Testis (tissue), 3 donors: Measurements from ENCODE around the gene RNF121. TPM values are rescaled to one million over a fixed set of nuclear protein-coding genes. Genes with fewer than 3 reads are reported as not detected.

Source experiments
- DNase-seq: peaks from one replicate; pipeline ENCODE4 v3.0.0-alpha.2; 2019
- H3K27ac ChIP-seq, 2 donors: fragments of 200-600 bp; sonication (generic); one replicate each; pipeline ENCODE4 v1.5.1; 2019
- H3K27me3 ChIP-seq: fragments of 200-600 bp; sonication (generic); one replicate; pipeline ENCODE4 v1.5.1; 2019
- H3K36me3 ChIP-seq: fragments of 200-600 bp; sonication (generic); one replicate; pipeline ENCODE4 v1.5.1; 2017; ENCODE audit warnings: low read depth; ENCODE audit errors: missing control alignments
- H3K4me1 ChIP-seq: fragments of 200-600 bp; sonication (generic); one replicate; pipeline ENCODE4 v1.5.1; 2019
- H3K4me3 ChIP-seq, 2 donors: fragments of 200-600 bp; sonication (generic); one replicate each; pipeline ENCODE4 v1.5.1; 2017 to 2019
- H3K9me3 ChIP-seq: fragments of 200-600 bp; sonication (generic); one replicate; pipeline ENCODE4 v1.5.1; 2017
- CTCF ChIP-seq, 3 experiments: fragments of 450-650 bp in 2 of 3; fragments of 200-600 bp in 1 of 3; sonication (generic) in 1 of 3; IDR thresholded peaks; one replicate each; pipeline ENCODE4 v1.5.1; 2016 to 2019; ENCODE audit warnings: antibody characterized with exemption in 3 of 3, mild to moderate bottlenecking in 2 of 3, moderate library complexity in 1 of 3
- POLR2A ChIP-seq: fragments of 450-650 bp; IDR thresholded peaks from one replicate; pipeline ENCODE4 v1.6.1; 2017; ENCODE audit warnings: antibody characterized with exemption, mild to moderate bottlenecking, moderate library complexity
- WGBS, 2 donors: methylation state at CpG; one replicate each; pipeline ENCODE4 v1.1.5; 2018; 5-methylcytosine and 5-hydroxymethylcytosine counted together
- intact Hi-C: fragments of 100-400 bp; cut with DNase I; formaldehyde crosslinking; loops from one replicate; pipeline ENCODE4 v1.15.1; 2023; ENCODE audit warnings: low total_unique reads
- polyA plus RNA-seq: library from polyadenylated mRNA; stranded (reverse); fragments of 350-450 nt; fragmentation: Illumina TruSeq; extraction: RNeasy Lipid Tissue Mini Kit (QIAGEN cat#74804); gene quantifications from one replicate; pipeline ENCODE4 v1.2.3, GENCODE V29; 2014; ENCODE audit warnings: low read depth, low replicate concordance; ENCODE audit not compliant: insufficient read depth
- total RNA-seq, 2 donors: library from RNA; depleted of rRNA; stranded (reverse); fragments of >200 nt; gene quantifications; one replicate each; pipeline ENCODE4 v1.2.3, GENCODE V29; 2016

The RNF121 gene
- total and polyA plus RNA-seq, 3 donors from 2014 or later, result 51.7 to 72.5 (median 54.4) TPM

DNA sequence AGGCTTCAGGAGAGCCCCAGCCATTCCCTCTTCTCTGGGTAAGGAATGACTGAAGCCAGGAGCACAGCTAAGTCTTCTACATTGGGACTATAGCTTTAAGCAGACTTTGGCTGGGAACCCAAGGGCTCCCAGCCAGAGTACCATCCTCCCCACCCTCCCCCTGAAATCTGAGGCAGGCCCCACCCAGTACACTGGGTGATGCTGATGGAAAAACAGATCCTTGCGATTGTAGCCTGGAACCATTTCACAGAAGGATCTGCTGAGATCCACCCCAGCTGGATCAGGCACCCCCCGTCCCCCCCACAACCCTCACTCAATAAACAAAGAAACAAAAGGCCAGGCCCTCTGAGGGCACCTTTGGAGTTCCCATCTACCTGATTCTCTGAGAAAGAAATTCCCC is 109.6 kb downstream of the RNF121 start:
- H3K4me1 ChIP-seq, result peaks cover 39% of the 10 kb centered on the region
- H3K36me3 ChIP-seq, result no peaks in the 10 kb centered on the region
- H3K27ac ChIP-seq, result peak overlapping the region; percentile 97 to 98
- no peak for TF ChIP-seq CTCF (IDR thresholded peaks at IDR 0.05)
- TF ChIP-seq POLR2A, result no peak
- H3K9me3 ChIP-seq, result no peaks in the 10 kb centered on the region
- H3K4me3 ChIP-seq, result peak overlapping the region; percentile 67 to 70
- H3K27me3 ChIP-seq, result no peaks in the 10 kb centered on the region
- peak; percentile 80 for DNase-seq
- intact Hi-C loops, result no loop called here
- WGBS, 2 donors, result 22 to 57% methylated on average over 1 to 2 of the region's 2 CpGs

GRCh38 chr11:72039031-72039855 is 110.4 kb downstream of the RNF121 start:
- intact Hi-C loops, result no loop called here
- H3K4me3 ChIP-seq, result peak overlapping the region; percentile 67 to 70
- TF ChIP-seq POLR2A, result no peak
- TF ChIP-seq CTCF (IDR thresholded peaks at IDR 0.05), result no peak
- peaks cover 39% of the 10 kb centered on the region for H3K4me1 ChIP-seq
- H3K27me3 ChIP-seq, result no peaks in the 10 kb centered on the region
- H3K9me3 ChIP-seq, result no peaks in the 10 kb centered on the region
- H3K27ac ChIP-seq, result peak overlapping the region; percentile 97 to 98
- H3K36me3 ChIP-seq, result no peaks in the 10 kb centered on the region
- 32 to 46% methylated on average over 5 of the region's 5 CpGs for WGBS, 2 donors
- DNase-seq, result peak; percentile 57

GRCh38 chr11:72039856-72040401 is 111.1 kb downstream of the RNF121 start:
- Histone ChIP-seq H3K36me3 (no peaks in the 10 kb centered on the region), H3K27ac (peak overlapping the region; percentile 97 to 98), H3K4me1 (peaks cover 42% of the 10 kb centered on the region), H3K27me3 (no peaks in the 10 kb centered on the region), H3K9me3 (no peaks in the 10 kb centered on the region), H3K4me3 (peak overlapping the region; percentile 67 to 70)
- no peak for DNase-seq
- TF ChIP-seq CTCF (IDR thresholded peaks at IDR 0.05) (no peak), POLR2A (no peak)
- WGBS, 2 donors, result 16 to 18% methylated on average over 6 of the region's 6 CpGs
- intact Hi-C loops, result no loop called here

GRCh38 chr11:72040491-72041363 is 111.9 kb downstream of the RNF121 start:
- H3K9me3 ChIP-seq, result no peaks in the 10 kb centered on the region
- TF ChIP-seq CTCF (IDR thresholded peaks at IDR 0.05) (no peak), POLR2A (no peak)
- DNase-seq, result peak; percentile 96
- H3K27ac ChIP-seq, result peak overlapping the region; percentile 97 to 98
- WGBS, 2 donors, result 0 to 1% methylated on average over 21 to 23 of the region's 23 CpGs
- H3K4me3 ChIP-seq, result peak overlapping the region; percentile 67 to 70
- no peaks in the 10 kb centered on the region for H3K27me3 ChIP-seq
- H3K4me1 ChIP-seq, result peaks cover 43% of the 10 kb centered on the region
- no peaks in the 10 kb centered on the region for H3K36me3 ChIP-seq
- intact Hi-C loops, result no loop called here
